Liver (tissue), 9 donors: ENCODE measurements around the gene RILP. TPM values are rescaled to one million over a fixed set of nuclear protein-coding genes. Genes with fewer than 3 reads are reported as not detected.

Experiments used
- DNase-seq: peaks from one replicate; pipeline ENCODE4 v3.0.0-alpha.2; 2017; ENCODE audit warnings: low spot score
- H3K27ac ChIP-seq, 2 donors: one replicate each; pipeline ENCODE4 v1.7.0; 2013; ENCODE audit warnings: inconsistent platforms in 2 of 2, low read length in 2 of 2, control low read depth in 1 of 2, low read depth in 1 of 2, mild to moderate bottlenecking in 1 of 2
- H3K27me3 ChIP-seq, 4 donors: one replicate each; pipeline versions ENCODE4 v1.6.1 to v1.7.0; 2013; ENCODE audit warnings: low read length in 3 of 4, inconsistent platforms in 1 of 4, mild to moderate bottlenecking in 1 of 4, moderate library complexity in 1 of 4; ENCODE audit not compliant: control insufficient read depth in 4 of 4, insufficient read depth in 4 of 4
- H3K36me3 ChIP-seq, 4 donors: one replicate each; pipeline versions ENCODE4 v1.6.1 to v1.7.0; 2013; ENCODE audit warnings: low read length in 3 of 4, mild to moderate bottlenecking in 3 of 4, low read depth in 1 of 4, moderate library complexity in 1 of 4; ENCODE audit not compliant: control insufficient read depth in 4 of 4, insufficient read depth in 3 of 4
- H3K4me1 ChIP-seq, 4 donors: one replicate each; pipeline versions ENCODE4 v1.6.1 to v1.7.0; 2013; ENCODE audit warnings: low read length in 3 of 4, mild to moderate bottlenecking in 3 of 4, moderate library complexity in 1 of 4; ENCODE audit not compliant: control insufficient read depth in 4 of 4, insufficient read depth in 4 of 4
- H3K4me3 ChIP-seq, 3 donors: one replicate each; pipeline versions ENCODE4 v1.6.1 to v1.7.0; 2013; ENCODE audit warnings: low read length in 3 of 3, control low read depth in 1 of 3, low read depth in 1 of 3, mild to moderate bottlenecking in 1 of 3
- H3K9ac ChIP-seq, 2 donors: one replicate each; pipeline ENCODE4 v1.7.0; 2013; ENCODE audit warnings: low read length in 2 of 2, mild to moderate bottlenecking in 2 of 2, moderate library complexity in 2 of 2, control low read depth in 1 of 2, low read depth in 1 of 2
- H3K9me3 ChIP-seq, 4 donors: one replicate each; pipeline versions ENCODE4 v1.6.1 to v1.7.0; 2013; ENCODE audit warnings: low read length in 3 of 4; ENCODE audit not compliant: control insufficient read depth in 4 of 4
- EGR1 ChIP-seq, 2 donors: IDR thresholded peaks; 2 replicates each; pipeline ENCODE4 v1.6.1; 2016 to 2018; ENCODE audit warnings: antibody characterized with exemption in 2 of 2, low read depth in 2 of 2
- FOXA1 ChIP-seq: IDR thresholded peaks from 2 replicates; pipeline ENCODE4 v1.6.1; 2016; ENCODE audit warnings: antibody characterized with exemption
- FOXA2 ChIP-seq: IDR thresholded peaks from 2 replicates; pipeline ENCODE4 v1.6.1; 2016; ENCODE audit warnings: antibody characterized with exemption
- GABPA ChIP-seq, 2 donors: IDR thresholded peaks in 1 of 2; conservative IDR thresholded peaks in 1 of 2; 2 replicates each; pipeline ENCODE4 v1.6.1; 2016; ENCODE audit warnings: antibody characterized with exemption in 2 of 2, mild to moderate bottlenecking in 1 of 2, moderate library complexity in 1 of 2
- HNF4A ChIP-seq, 2 donors: conservative IDR thresholded peaks; 2 replicates each; pipeline ENCODE4 v1.6.1; 2016; ENCODE audit warnings: antibody characterized with exemption in 2 of 2, mild to moderate bottlenecking in 2 of 2
- JUND ChIP-seq, 2 donors: IDR thresholded peaks; 2 replicates each; pipeline ENCODE4 v1.6.1; 2016; ENCODE audit warnings: antibody characterized with exemption in 2 of 2
- NR2F2 ChIP-seq: IDR thresholded peaks from 2 replicates; pipeline ENCODE4 v1.6.1; 2016; ENCODE audit warnings: antibody characterized with exemption
- RAD21 ChIP-seq, 2 donors: IDR thresholded peaks; 2 replicates each; pipeline ENCODE4 v1.6.1; 2016; ENCODE audit warnings: antibody characterized with exemption in 2 of 2, mild to moderate bottlenecking in 2 of 2
- RXRA ChIP-seq, 2 donors: IDR thresholded peaks; 2 replicates each; pipeline ENCODE4 v1.6.1; 2017 to 2018; ENCODE audit warnings: antibody characterized with exemption in 2 of 2, mild to moderate bottlenecking in 1 of 2
- SP1 ChIP-seq: IDR thresholded peaks from 2 replicates; pipeline ENCODE4 v1.6.1; 2018; ENCODE audit warnings: antibody characterized with exemption, mild to moderate bottlenecking
- TAF1 ChIP-seq: conservative IDR thresholded peaks from 2 replicates; pipeline ENCODE4 v1.6.1; 2016; ENCODE audit warnings: antibody characterized with exemption, mild to moderate bottlenecking
- YY1 ChIP-seq: IDR thresholded peaks from 2 replicates; pipeline ENCODE4 v1.6.1; 2016; ENCODE audit warnings: antibody characterized with exemption, mild to moderate bottlenecking
- WGBS: extraction: QIAGEN DNeasy Blood & Tissue Kit; methylation state at CpG from one replicate; pipeline ENCODE4 v1.1.7; 2013; 5-methylcytosine and 5-hydroxymethylcytosine counted together
- polyA plus RNA-seq, 2 donors: library from polyadenylated mRNA; stranded (reverse) in 1 of 2; unstranded in 1 of 2; fragments of 200-250 nt in 1 of 2; fragments of >200 nt in 1 of 2; fragmentation: Nextera tagmentation in 1 of 2; extraction: Ambion mirVana in 1 of 2; gene quantifications; one replicate each; pipeline versions ENCODE4 v1.2.1 to v1.2.3, GENCODE V29; 2013 to 2015
- total RNA-seq, 2 donors: library from RNA; depleted of rRNA; stranded (reverse); fragments of >200 nt; gene quantifications; one replicate each; pipeline ENCODE4 v1.2.3, GENCODE V29; 2014
- TF ChIP-seq, protein P1 (sequence below): IDR thresholded peaks from 2 replicates; pipeline ENCODE4 v1.6.1; 2016; ENCODE audit warnings: antibody characterized with exemption, mild to moderate bottlenecking
- TF ChIP-seq, protein P2 (sequence below): IDR thresholded peaks from 2 replicates; pipeline ENCODE4 v1.6.1; 2016; ENCODE audit warnings: antibody characterized with exemption
- TF ChIP-seq, protein P3 (sequence below): IDR thresholded peaks from 2 replicates; pipeline ENCODE4 v1.6.1; 2016; ENCODE audit warnings: antibody characterized with exemption
- donor health status: healthy.
- donor health status: healthy.
- donor health status: healthy.
- donor health status: healthy.
- donor health status: healthy.

The RILP gene
- total and polyA plus RNA-seq, 4 donors, result 7.9 to 47.4 (median 22.5) TPM

DNA sequence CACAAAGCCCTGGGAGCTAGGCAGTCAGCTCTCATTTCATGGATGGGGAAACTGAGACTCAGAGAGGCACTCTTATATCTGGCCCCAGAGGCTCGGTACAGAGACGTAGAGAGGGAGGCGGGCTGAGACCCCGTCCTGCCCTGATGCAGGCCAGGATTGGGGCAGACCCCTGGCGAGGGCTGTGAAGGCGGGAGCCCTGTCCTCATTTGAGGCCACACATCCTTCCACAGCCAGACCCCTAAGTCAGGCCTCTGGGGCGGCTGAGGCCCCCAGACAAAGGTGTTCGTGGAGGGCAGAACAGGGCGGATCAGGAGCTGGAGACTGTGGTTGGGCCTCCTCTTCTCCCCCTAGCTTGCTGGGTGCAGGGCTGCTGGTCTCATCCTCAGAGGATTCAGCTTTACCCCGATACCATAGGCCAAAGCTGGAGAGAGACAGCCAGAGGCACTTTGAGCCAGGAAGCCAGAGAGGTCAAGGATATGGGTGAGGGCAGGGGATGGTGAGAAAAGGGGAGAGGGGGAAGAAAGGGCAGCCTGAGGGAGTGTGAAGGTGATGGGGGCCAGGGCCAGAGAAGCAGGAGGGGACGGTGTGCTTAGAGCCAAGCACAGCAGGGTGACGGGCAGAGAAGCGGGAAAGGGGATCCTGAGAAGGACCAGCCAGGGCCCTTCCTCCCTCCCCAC, 3.3 kb downstream of the RILP start:
- peaks cover 11 to 59% (median 34%) of the 10 kb centered on the region in 4 donors for H3K4me1 ChIP-seq

DNA sequence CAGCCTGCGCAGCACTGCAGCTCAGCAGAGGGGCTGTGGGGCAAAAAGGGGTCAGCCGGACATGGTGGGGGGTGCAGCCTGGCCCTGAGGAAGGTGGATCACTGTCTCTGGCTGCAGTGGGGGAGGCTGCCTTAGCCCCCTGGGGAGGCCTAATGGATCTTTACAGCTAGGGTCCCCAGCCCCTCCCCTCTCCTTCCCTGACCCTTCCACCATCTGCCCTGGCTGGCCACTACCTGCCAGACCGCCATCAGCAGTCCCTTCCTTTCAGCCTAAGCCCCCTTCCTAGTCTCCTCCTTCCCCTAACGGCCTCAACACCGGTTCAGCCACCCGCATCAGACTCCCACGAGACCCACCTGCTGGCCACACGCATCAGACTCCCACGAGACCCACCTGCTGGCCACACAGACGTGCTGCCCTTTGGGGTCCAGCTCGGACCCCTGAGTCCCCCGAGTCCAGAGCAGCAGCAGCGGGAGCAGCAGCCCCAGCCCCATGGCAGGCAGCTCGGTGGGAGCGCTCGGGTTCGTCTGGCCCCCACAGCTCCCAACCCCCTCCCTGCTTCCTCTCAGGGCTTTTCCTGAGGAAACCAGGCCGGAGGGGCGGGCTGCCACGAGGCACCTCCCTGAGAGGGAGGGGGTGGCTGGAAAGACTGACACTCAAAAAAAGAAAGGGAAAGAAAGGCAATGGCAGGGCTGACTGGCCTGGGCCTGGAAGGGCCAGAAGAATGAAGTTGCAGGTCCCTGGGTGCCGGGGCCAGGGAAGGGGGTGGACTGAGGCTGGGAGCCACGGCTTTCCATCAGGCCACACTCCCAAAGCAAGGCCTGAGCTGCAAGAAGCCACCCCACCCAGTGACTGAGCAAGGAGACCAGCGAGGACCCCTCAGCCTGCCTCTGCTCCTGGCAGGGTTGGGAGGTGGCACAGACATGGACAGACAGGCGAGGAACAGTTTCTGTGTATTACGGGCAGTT, 4.2 kb downstream of the RILP start, which contains the start of gene SCARF1:
TSS of gene SCARF1 (minus strand) at position 526 of the 965 bp plus-strand sequence. CDS start at position 491, 35 bp downstream.
- no peak for DNase-seq
- H3K9me3 ChIP-seq, result no peaks in the 10 kb centered on the region
- 70% methylated on average over 25 of the region's 25 CpGs for WGBS
- H3K27me3 ChIP-seq, result no peaks in the 10 kb centered on the region
- peak within 1 kb of the TSS; percentile 69 to 72 for H3K27ac ChIP-seq
- H3K4me3 ChIP-seq, result peak within 1 kb of the TSS in 2 of 3 donors; percentile 23 to 42
- H3K4me1 ChIP-seq, result peaks cover 11 to 50% (median 26%) of the 10 kb centered on the region in 4 donors
- peaks cover under 1 to 8% (median 5%) of the 10 kb centered on the region in 4 donors for H3K36me3 ChIP-seq
- peak within 1 kb of the TSS; percentile 12 to 42 for H3K9ac ChIP-seq
- TF ChIP-seq HNF4A (conservative IDR thresholded peaks at IDR 0.05) (no peak), EGR1 (IDR thresholded peaks at IDR 0.05; ENCODE audit: low read depth in 2 of 2) (no peak), RXRA (IDR thresholded peaks at IDR 0.05) (no peak), TAF1 (no peak), FOXA1 (no peak), SP1 (no peak), FOXA2 (no peak), NR2F2 (no peak)
- TF ChIP-seq, protein P1, sequence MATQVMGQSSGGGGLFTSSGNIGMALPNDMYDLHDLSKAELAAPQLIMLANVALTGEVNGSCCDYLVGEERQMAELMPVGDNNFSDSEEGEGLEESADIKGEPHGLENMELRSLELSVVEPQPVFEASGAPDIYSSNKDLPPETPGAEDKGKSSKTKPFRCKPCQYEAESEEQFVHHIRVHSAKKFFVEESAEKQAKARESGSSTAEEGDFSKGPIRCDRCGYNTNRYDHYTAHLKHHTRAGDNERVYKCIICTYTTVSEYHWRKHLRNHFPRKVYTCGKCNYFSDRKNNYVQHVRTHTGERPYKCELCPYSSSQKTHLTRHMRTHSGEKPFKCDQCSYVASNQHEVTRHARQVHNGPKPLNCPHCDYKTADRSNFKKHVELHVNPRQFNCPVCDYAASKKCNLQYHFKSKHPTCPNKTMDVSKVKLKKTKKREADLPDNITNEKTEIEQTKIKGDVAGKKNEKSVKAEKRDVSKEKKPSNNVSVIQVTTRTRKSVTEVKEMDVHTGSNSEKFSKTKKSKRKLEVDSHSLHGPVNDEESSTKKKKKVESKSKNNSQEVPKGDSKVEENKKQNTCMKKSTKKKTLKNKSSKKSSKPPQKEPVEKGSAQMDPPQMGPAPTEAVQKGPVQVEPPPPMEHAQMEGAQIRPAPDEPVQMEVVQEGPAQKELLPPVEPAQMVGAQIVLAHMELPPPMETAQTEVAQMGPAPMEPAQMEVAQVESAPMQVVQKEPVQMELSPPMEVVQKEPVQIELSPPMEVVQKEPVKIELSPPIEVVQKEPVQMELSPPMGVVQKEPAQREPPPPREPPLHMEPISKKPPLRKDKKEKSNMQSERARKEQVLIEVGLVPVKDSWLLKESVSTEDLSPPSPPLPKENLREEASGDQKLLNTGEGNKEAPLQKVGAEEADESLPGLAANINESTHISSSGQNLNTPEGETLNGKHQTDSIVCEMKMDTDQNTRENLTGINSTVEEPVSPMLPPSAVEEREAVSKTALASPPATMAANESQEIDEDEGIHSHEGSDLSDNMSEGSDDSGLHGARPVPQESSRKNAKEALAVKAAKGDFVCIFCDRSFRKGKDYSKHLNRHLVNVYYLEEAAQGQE, result no peak
- TF ChIP-seq, protein P2, sequence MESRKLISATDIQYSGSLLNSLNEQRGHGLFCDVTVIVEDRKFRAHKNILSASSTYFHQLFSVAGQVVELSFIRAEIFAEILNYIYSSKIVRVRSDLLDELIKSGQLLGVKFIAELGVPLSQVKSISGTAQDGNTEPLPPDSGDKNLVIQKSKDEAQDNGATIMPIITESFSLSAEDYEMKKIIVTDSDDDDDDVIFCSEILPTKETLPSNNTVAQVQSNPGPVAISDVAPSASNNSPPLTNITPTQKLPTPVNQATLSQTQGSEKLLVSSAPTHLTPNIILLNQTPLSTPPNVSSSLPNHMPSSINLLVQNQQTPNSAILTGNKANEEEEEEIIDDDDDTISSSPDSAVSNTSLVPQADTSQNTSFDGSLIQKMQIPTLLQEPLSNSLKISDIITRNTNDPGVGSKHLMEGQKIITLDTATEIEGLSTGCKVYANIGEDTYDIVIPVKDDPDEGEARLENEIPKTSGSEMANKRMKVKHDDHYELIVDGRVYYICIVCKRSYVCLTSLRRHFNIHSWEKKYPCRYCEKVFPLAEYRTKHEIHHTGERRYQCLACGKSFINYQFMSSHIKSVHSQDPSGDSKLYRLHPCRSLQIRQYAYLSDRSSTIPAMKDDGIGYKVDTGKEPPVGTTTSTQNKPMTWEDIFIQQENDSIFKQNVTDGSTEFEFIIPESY, result no peak

More for the DNA sequence above, 3.3 kb downstream of the RILP start:
- TF ChIP-seq YY1, result no peak
- TF ChIP-seq SP1, result no peak
- no peak for TF ChIP-seq HNF4A (conservative IDR thresholded peaks at IDR 0.05)
- TF ChIP-seq, protein P3, sequence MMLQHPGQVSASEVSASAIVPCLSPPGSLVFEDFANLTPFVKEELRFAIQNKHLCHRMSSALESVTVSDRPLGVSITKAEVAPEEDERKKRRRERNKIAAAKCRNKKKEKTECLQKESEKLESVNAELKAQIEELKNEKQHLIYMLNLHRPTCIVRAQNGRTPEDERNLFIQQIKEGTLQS, result no peak
- no peak for TF ChIP-seq NR2F2
- TF ChIP-seq, protein P1, result no peak
- TF ChIP-seq JUND (IDR thresholded peaks at IDR 0.05), result no peak
- no peak for TF ChIP-seq FOXA2
- TF ChIP-seq GABPA (IDR thresholded peaks at IDR 0.05 in 1 of 2, conservative IDR thresholded peaks at IDR 0.05 in 1 of 2), result no peak
- TF ChIP-seq TAF1, result no peak
- TF ChIP-seq RAD21 (IDR thresholded peaks at IDR 0.05), result no peak
- TF ChIP-seq, protein P2, result no peak
- H3K4me3 ChIP-seq, result no peak overlapping the region
- no peak overlapping the region for H3K9ac ChIP-seq
- H3K27me3 ChIP-seq, result no peaks in the 10 kb centered on the region
- WGBS, result 84% methylated on average over 13 of the region's 13 CpGs
- peaks cover 7 to 11% (median 9%) of the 10 kb centered on the region in 4 donors for H3K36me3 ChIP-seq
- H3K9me3 ChIP-seq, result no peaks in the 10 kb centered on the region
- H3K27ac ChIP-seq, result peak overlapping the region; percentile 42 to 69
- DNase-seq, result no peak
